GM10266 (cell line): Measurements from ENCODE around the gene IGF1R.

ENCODE experiments used
- DNase-seq: peaks from one replicate; pipeline ENCODE4 v3.0.0; 2012; ENCODE audit errors: extremely low spot score
- CTCF ChIP-seq: IDR thresholded peaks from 2 replicates; pipeline ENCODE4 v1.5.1; 2012; ENCODE audit warnings: mild to moderate bottlenecking, low read depth; ENCODE audit not compliant: control insufficient read depth, insufficient read depth; ENCODE audit errors: missing control alignments

IGF1R gene

GRCh38 chr15:98625614-98626013, 22.7 kb upstream of the IGF1R start:
- no peak for DNase-seq
- no peak for TF ChIP-seq CTCF

GRCh38 chr15:98626153-98626552, 22.2 kb upstream of the IGF1R start:
- no peak for DNase-seq
- TF ChIP-seq CTCF, result no peak

GRCh38 chr15:98628216-98628615, 20.1 kb upstream of the IGF1R start:
- DNase-seq, result no peak
- TF ChIP-seq CTCF, result no peak

- TF ChIP-seq CTCF, result no peak
- DNase-seq, result no peak
These were observed 12.5 kb upstream of the IGF1R start for GRCh38 chr15:98635848-98636247.

- no peak for DNase-seq
- no peak for TF ChIP-seq CTCF
These were observed 5.2 kb upstream of the IGF1R start for GRCh38 chr15:98643115-98643514.

GRCh38 chr15:98646546-98647025, 1.8 kb upstream of the IGF1R start:
- no peak for DNase-seq
- no peak for TF ChIP-seq CTCF

- TF ChIP-seq CTCF, result peak; percentile 77
- peak; percentile 87 for DNase-seq
These were observed 1.1 kb upstream of the IGF1R start for GRCh38 chr15:98647026-98647773.
